GM12801 (cell line): Measurements from ENCODE around the gene MME.

Experiments
- CTCF ChIP-seq: IDR thresholded peaks from one replicate; pipeline ENCODE4 v1.5.1; 2011; ENCODE audit warnings: control low read depth; ENCODE audit not compliant: insufficient read length; ENCODE audit errors: extremely low read depth

The MME gene

GRCh38 chr3:155046935-155047334 is 33.2 kb upstream of the MME start:
- no peak for TF ChIP-seq CTCF

GRCh38 chr3:155047672-155048071 is 32.4 kb upstream of the MME start:
- TF ChIP-seq CTCF, result no peak

- TF ChIP-seq CTCF, result no peak
Measured at GRCh38 chr3:155049959-155050358, 30.2 kb upstream of the MME start.

- TF ChIP-seq CTCF, result no peak
Measured at GRCh38 chr3:155052470-155052869, 27.6 kb upstream of the MME start.

- TF ChIP-seq CTCF, result no peak
Measured at GRCh38 chr3:155053756-155054155, 26.4 kb upstream of the MME start.

GRCh38 chr3:155064920-155065319 is 15.2 kb upstream of the MME start:
- TF ChIP-seq CTCF, result no peak

GRCh38 chr3:155065537-155065936 is 14.6 kb upstream of the MME start:
- TF ChIP-seq CTCF, result no peak

- TF ChIP-seq CTCF, result no peak
Measured at GRCh38 chr3:155069729-155070128, 10.4 kb upstream of the MME start.
